K562 (cell line): ENCODE results near the gene COL4A6. TPM values are rescaled to one million over a fixed set of nuclear protein-coding genes. Genes with fewer than 3 reads are reported as not detected.

Experiments used
- ATAC-seq: fragments of 200-7000 bp; cut with Tn5 transposase; 3 replicates; pipeline ENCODE4 v1.9.1; 2020; ENCODE audit warnings: moderate library complexity
- BruUV-seq: library from RNA; stranded (reverse); fragments of 400-500 nt; replicated peaks from 2 replicates; lab custom pipeline; 2021; lab: Mats Ljungman, UMichigan
- CTCF ChIA-PET: fragments of 300-600 bp; formaldehyde crosslinking; extraction: SDS; loops from one replicate; lab custom pipeline; 2021; ENCODE audit warnings: low intra/inter-chr PET ratio; lab: Yijun Ruan, JAX
- POLR2A ChIA-PET: fragments of 300-600, 350-650 bp; sonication (Branson Sonifier 250); formaldehyde crosslinking; extraction: SDS; loops from one replicate; lab custom pipeline; 2021; ENCODE audit warnings: antibody characterized with exemption, inconsistent platforms; lab: Yijun Ruan, JAX
- DNase-seq, 4 experiments: peaks; one replicate each; pipeline versions ENCODE4 v3.0.0 to v3.0.0-alpha.2; 2011 to 2018; ENCODE audit warnings: low spot score in 3 of 4, mixed read lengths in 3 of 4; ENCODE audit errors: extremely low read depth in 1 of 4
- FAIRE-seq: peaks from 2 replicates; lab custom pipeline; 2011; peaks lifted over from hg19 to GRCh38; lab: Jason Lieb, UNC
- H2AFZ ChIP-seq: 2 replicates; pipeline ENCODE4 v1.6.0; 2011; ENCODE audit warnings: low read depth, low read length, control low read depth, inconsistent platforms
- H3K27ac ChIP-seq: fragments of 200-600 bp; 3 replicates; pipeline ENCODE4 v1.8.0; 2011; ENCODE audit warnings: low read depth, mild to moderate bottlenecking, control low read depth, inconsistent platforms, low read length, moderate library complexity, mixed read lengths; ENCODE audit errors: extremely low read depth
- H3K27me3 ChIP-seq, 2 experiments: fragments of 300-600 bp in 1 of 2; 2 replicates in 1 of 2; 3 replicates in 1 of 2; pipeline versions ENCODE4 v1.6.0 to v1.8.0; 2011; ENCODE audit warnings: inconsistent platforms in 2 of 2, low read length in 2 of 2, mild to moderate bottlenecking in 1 of 2, mixed read lengths in 1 of 2, moderate library complexity in 1 of 2; ENCODE audit not compliant: control insufficient read depth in 2 of 2, insufficient read depth in 2 of 2
- H3K36me3 ChIP-seq: fragments of 300-600 bp; 3 replicates; pipeline ENCODE4 v1.8.0; 2011; ENCODE audit warnings: mild to moderate bottlenecking, low read length, inconsistent platforms; ENCODE audit not compliant: control insufficient read depth, insufficient read depth
- H3K4me1 ChIP-seq, 2 experiments: fragments of 200-600 bp in 1 of 2; replicated peaks in 1 of 2; 2 replicates in 1 of 2; 3 replicates in 1 of 2; pipeline versions ENCODE4 v1.5.1 to v1.8.0; 2011; ENCODE audit warnings: inconsistent platforms in 2 of 2, low read length in 2 of 2, mild to moderate bottlenecking in 1 of 2, mixed read lengths in 1 of 2, moderate library complexity in 1 of 2; ENCODE audit not compliant: control insufficient read depth in 2 of 2, insufficient read depth in 2 of 2
- H3K4me2 ChIP-seq: 2 replicates; pipeline ENCODE4 v1.6.1; 2011; ENCODE audit warnings: low read length, control low read depth, inconsistent platforms, mixed read lengths; ENCODE audit not compliant: insufficient read depth
- H3K4me3 ChIP-seq: fragments of 200-600 bp; sonication (generic), shearing (Covaris generic); 2 replicates; pipeline ENCODE4 v1.5.1; 2016; ENCODE audit warnings: control low read depth, inconsistent platforms
- H3K79me2 ChIP-seq: fragments of 200-600 bp; 3 replicates; pipeline ENCODE4 v1.8.0; 2011; ENCODE audit warnings: low read length, inconsistent platforms; ENCODE audit not compliant: control insufficient read depth, insufficient read depth
- H3K9ac ChIP-seq, 2 experiments: 2 replicates each; pipeline versions ENCODE4 v1.6.0 to v1.6.1; 2011; ENCODE audit warnings: low read depth in 2 of 2, low read length in 2 of 2, control low read depth in 1 of 2, inconsistent platforms in 1 of 2, mild to moderate bottlenecking in 1 of 2, mixed read lengths in 1 of 2; ENCODE audit not compliant: insufficient read depth in 1 of 2
- H3K9me1 ChIP-seq: one replicate; pipeline ENCODE4 v1.6.0; 2011; ENCODE audit warnings: inconsistent platforms, mild to moderate bottlenecking, low read length, moderate library complexity; ENCODE audit not compliant: control insufficient read depth, insufficient read depth
- H3K9me3 ChIP-seq: replicated peaks from 2 replicates; pipeline ENCODE4 v1.5.1; 2011; ENCODE audit warnings: low read depth, low read length, inconsistent platforms; ENCODE audit not compliant: control insufficient read depth, insufficient read depth
- H4K20me1 ChIP-seq: replicated peaks from 2 replicates; pipeline ENCODE4 v1.6.1; 2011; ENCODE audit warnings: low read length, inconsistent platforms, mixed read lengths; ENCODE audit not compliant: control insufficient read depth, insufficient read depth
- CBX3 ChIP-seq, 2 experiments: IDR thresholded peaks; 1 replicate in 1 of 2; 2 replicates in 1 of 2; pipeline ENCODE4 v1.6.1; 2012; ENCODE audit warnings: inconsistent platforms in 2 of 2, low read length in 2 of 2, borderline replicate concordance in 1 of 2, control low read depth in 1 of 2
- CEBPB ChIP-seq: fragments of 450-650 bp; IDR thresholded peaks from 2 replicates; pipeline ENCODE4 v1.6.1; 2016; ENCODE audit warnings: missing genetic modification characterization, missing compliant biosample characterization
- CEBPG ChIP-seq, 3 experiments: fragments of 200-800 bp in 1 of 3; sonication (Bioruptor generic) in 1 of 3; sonication (generic) in 1 of 3; formaldehyde crosslinking in 1 of 3; IDR thresholded peaks in 2 of 3; conservative IDR thresholded peaks in 1 of 3; 2 replicates each; pipeline versions ENCODE4 v1.6.1 to v1.8.0; 2016 to 2022; ENCODE audit warnings: missing compliant biosample characterization in 2 of 3, missing genetic modification characterization in 2 of 3, mild to moderate bottlenecking in 1 of 3, missing genetic modification reagents in 1 of 3
- CHD2 ChIP-seq: IDR thresholded peaks from 2 replicates; pipeline ENCODE4 v1.6.1; 2011; ENCODE audit warnings: low read depth, low read length
- HDAC2 ChIP-seq: fragments of 450-650 bp; IDR thresholded peaks from 2 replicates; pipeline ENCODE4 v1.6.1; 2016; ENCODE audit warnings: mild to moderate bottlenecking
- KDM2B ChIP-seq: fragments of 250-450 bp; sonication (Bioruptor Pico); IDR thresholded peaks from 2 replicates; pipeline ENCODE4 v1.8.0; 2021; ENCODE audit warnings: mild to moderate bottlenecking, moderate library complexity
- NFRKB ChIP-seq: fragments of 450-650 bp; IDR thresholded peaks from 2 replicates; pipeline ENCODE4 v1.6.1; 2016; ENCODE audit warnings: low read depth
- PATZ1 ChIP-seq: fragments of 250-450 bp; sonication (Bioruptor Pico); IDR thresholded peaks from 2 replicates; pipeline ENCODE4 v1.5.0; 2020; ENCODE audit warnings: mild to moderate bottlenecking, borderline replicate concordance
- SAFB2 ChIP-seq: fragments of 200-400 bp; formaldehyde crosslinking; IDR thresholded peaks from 2 replicates; pipeline ENCODE4 v1.6.1; 2018; ENCODE audit warnings: borderline replicate concordance, low read length, low read depth, moderate library complexity; ENCODE audit not compliant: severe bottlenecking
- SPI1 ChIP-seq: IDR thresholded peaks from 2 replicates; pipeline ENCODE4 v1.6.1; 2011; ENCODE audit warnings: low read depth, low read length, control low read depth, borderline replicate concordance
- TBL1XR1 ChIP-seq, 2 experiments: IDR thresholded peaks; 2 replicates each; pipeline ENCODE4 v1.6.1; 2012; ENCODE audit warnings: improper control_type of control experiment in 2 of 2, low read length in 2 of 2, mild to moderate bottlenecking in 1 of 2
- TFAM ChIP-seq: fragments of 250-450 bp; sonication (Bioruptor Pico); conservative IDR thresholded peaks from 2 replicates; pipeline ENCODE4 v1.5.0; 2021; ENCODE audit warnings: mild to moderate bottlenecking, moderate library complexity
- ZNF76 ChIP-seq: fragments of 250-450 bp; sonication (Bioruptor Pico); IDR thresholded peaks from 2 replicates; pipeline ENCODE4 v1.4.0; 2020; ENCODE audit warnings: mild to moderate bottlenecking, moderate library complexity, borderline replicate concordance
- WGBS: fragments of 100-300 bp; shearing (Covaris generic); methylation state at CpG from one replicate; pipeline ENCODE4 v1.1.6; 2016; ENCODE audit warnings: low coverage, mixed read lengths; ENCODE audit not compliant: insufficient coverage; ENCODE audit errors: missing lambda C conversion rate; 5-methylcytosine and 5-hydroxymethylcytosine counted together
- in situ Hi-C: fragments of 300-500 bp; cut with MboI; formaldehyde crosslinking; loops from 4 replicates; pipeline ENCODE4 v1.15.0; 2018; ENCODE audit warnings: inconsistent platforms, mixed read lengths
- intact Hi-C: fragments of 100-400 bp; cut with micrococcal nuclease; formaldehyde crosslinking; loops from 2 replicates; pipeline ENCODE4 v1.14.2; 2022
- polyA plus RNA-seq, 8 experiments: library from polyadenylated mRNA; depleted of rRNA in 4 of 8; stranded (reverse) in 5 of 8; unstranded in 3 of 8; fragments of >200 nt; fragmentation: Nextera tagmentation in 2 of 8; fragmentation: Illumina TruSeq in 1 of 8; extraction: Ambion mirVana in 2 of 8; extraction: Trizol in 1 of 8; gene quantifications; 2 replicates each; pipeline versions ENCODE4 v1.2.1 to v1.2.3, GENCODE V29; 2011 to 2014; ENCODE audit warnings: inconsistent platforms in 1 of 8, missing spikeins in 1 of 8
- total RNA-seq, 7 experiments: library from RNA; depleted of rRNA in 6 of 7; stranded (reverse); fragments of >200 nt in 6 of 7; fragmentation: Illumina TruSeq in 2 of 7; extraction: Trizol in 2 of 7; gene quantifications; 2 replicates each; pipeline versions ENCODE4 v1.2.1 to v1.2.3, GENCODE V29; 2011 to 2021; ENCODE audit warnings: low replicate concordance in 1 of 7
- TF ChIP-seq, protein P1 (sequence below): fragments of 450-650 bp; formaldehyde crosslinking; IDR thresholded peaks from 2 replicates; pipeline ENCODE4 v1.4.0; 2020; ENCODE audit warnings: mild to moderate bottlenecking, moderate library complexity

The COL4A6 gene
- total and polyA plus RNA-seq, 9 of the 15 experiments (the other 6 are each of a cell fraction or from before 2014, with no cell fraction given), result 0.02 to 0.05 TPM; not detected in 7

GRCh38 chrX:108323751-108324150 is 114.5 kb downstream of the COL4A6 start:
- no TSS peak for BruUV-seq
- no peaks in the 10 kb centered on the region for H3K27me3 ChIP-seq
- POLR2A ChIA-PET, result no interaction called here
- intact Hi-C loops, result no loop called here
- no peaks in the 10 kb centered on the region for H4K20me1 ChIP-seq
- no peaks in the 10 kb centered on the region for H3K4me1 ChIP-seq
- no peak overlapping the region for H2AFZ ChIP-seq
- H3K9me1 ChIP-seq, result no peaks in the 10 kb centered on the region
- H3K36me3 ChIP-seq, result no peaks in the 10 kb centered on the region
- CTCF ChIA-PET, result no interaction called here
- H3K4me2 ChIP-seq, result no peak overlapping the region
- WGBS, result 0% methylated on average over 5 of the region's 5 CpGs
- FAIRE-seq (no peak), ATAC-seq (no peak), DNase-seq (no peak)
- H3K27ac ChIP-seq, result no peak overlapping the region
- no peak overlapping the region for H3K4me3 ChIP-seq
- in situ Hi-C loops, result no loop called here
- no peak for TF ChIP-seq NFRKB
- TF ChIP-seq, protein P1, sequence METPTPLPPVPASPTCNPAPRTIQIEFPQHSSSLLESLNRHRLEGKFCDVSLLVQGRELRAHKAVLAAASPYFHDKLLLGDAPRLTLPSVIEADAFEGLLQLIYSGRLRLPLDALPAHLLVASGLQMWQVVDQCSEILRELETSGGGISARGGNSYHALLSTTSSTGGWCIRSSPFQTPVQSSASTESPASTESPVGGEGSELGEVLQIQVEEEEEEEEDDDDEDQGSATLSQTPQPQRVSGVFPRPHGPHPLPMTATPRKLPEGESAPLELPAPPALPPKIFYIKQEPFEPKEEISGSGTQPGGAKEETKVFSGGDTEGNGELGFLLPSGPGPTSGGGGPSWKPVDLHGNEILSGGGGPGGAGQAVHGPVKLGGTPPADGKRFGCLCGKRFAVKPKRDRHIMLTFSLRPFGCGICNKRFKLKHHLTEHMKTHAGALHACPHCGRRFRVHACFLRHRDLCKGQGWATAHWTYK, result no peak
- TF ChIP-seq KDM2B (CRISPR knock-in tag), result no peak
- peak; percentile 19; the same call in 1 of the 2 replicates for TF ChIP-seq CEBPB (tag)
- no peaks in the 10 kb centered on the region for H3K79me2 ChIP-seq
- H3K9me3 ChIP-seq, result no peaks in the 10 kb centered on the region
- no peak overlapping the region for H3K9ac ChIP-seq

DNA sequence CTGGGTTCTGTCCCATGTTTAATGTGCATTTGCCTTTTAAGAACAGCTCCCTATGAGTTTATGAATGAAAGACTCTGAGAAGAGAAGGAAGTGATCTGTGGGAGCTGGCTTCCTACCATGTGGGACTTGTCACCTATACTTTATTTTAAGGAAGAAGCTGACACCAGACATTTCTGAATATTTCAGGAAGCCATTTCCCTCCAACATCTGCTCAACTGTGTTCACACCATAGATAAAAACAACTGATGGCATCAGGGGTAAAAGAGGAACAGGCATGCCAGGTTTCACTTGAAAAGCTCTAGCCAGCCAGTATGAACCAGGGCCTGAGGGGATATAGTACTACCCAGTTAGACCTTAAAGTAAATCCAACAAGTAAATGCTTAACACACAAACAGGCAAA is 116.0 kb downstream of the COL4A6 start:
- in situ Hi-C loops, result no loop called here
- H2AFZ ChIP-seq, result no peak overlapping the region
- DNase-seq, result no peak
- no peak overlapping the region for H3K27ac ChIP-seq
- TF ChIP-seq PATZ1 (CRISPR knock-in tag), result no peak
- TF ChIP-seq TFAM, result no peak
- no peak for TF ChIP-seq CHD2
- no peak for TF ChIP-seq ZNF76 (CRISPR knock-in tag)
- TF ChIP-seq TBL1XR1 (IDR thresholded peaks at IDR 0.05; ENCODE audit: low read length in 2 of 2), result no peak
- TF ChIP-seq SAFB2, result no peak
- no peak for TF ChIP-seq CBX3 (IDR thresholded peaks at IDR 0.05; ENCODE audit: borderline replicate concordance in 1 of 2, low read length in 2 of 2)
- TF ChIP-seq HDAC2, result no peak
- TF ChIP-seq CEBPG (CRISPR knock-in tag; IDR thresholded peaks at IDR 0.05), result no peak
- TF ChIP-seq CEBPG (tag; conservative IDR thresholded peaks at IDR 0.05 in 1 of 2, IDR thresholded peaks at IDR 0.05 in 1 of 2), result no peak
- TF ChIP-seq SPI1, result no peak
- TF ChIP-seq, all 486 proteins: peak for 0
- ATAC-seq, result no peak
- no peaks in the 10 kb centered on the region for H3K27me3 ChIP-seq
- H3K79me2 ChIP-seq, result no peaks in the 10 kb centered on the region
- H3K9me3 ChIP-seq, result no peaks in the 10 kb centered on the region
- ChIA-PET CTCF (no interaction called here), POLR2A (no interaction called here)
- no peaks in the 10 kb centered on the region for H3K9me1 ChIP-seq
- no peaks in the 10 kb centered on the region for H3K4me1 ChIP-seq
- H3K4me2 ChIP-seq, result no peak overlapping the region
- H4K20me1 ChIP-seq, result no peaks in the 10 kb centered on the region
- H3K36me3 ChIP-seq, result no peaks in the 10 kb centered on the region
- H3K4me3 ChIP-seq, result no peak overlapping the region
- intact Hi-C loops, result no loop called here
- H3K9ac ChIP-seq, result no peak overlapping the region
- no TSS peak for BruUV-seq
- no peak for FAIRE-seq
